Activated CD4-positive, alpha-beta T cell treated with anti-CD3 and anti-CD28 coated beads for 1 hour (primary cell): ENCODE measurements around the gene ZNF10.

ENCODE experiments used
- DNase-seq: peaks from one replicate; pipeline ENCODE4 v3.0.0-alpha.2; 2020

The ZNF10 gene

DNA sequence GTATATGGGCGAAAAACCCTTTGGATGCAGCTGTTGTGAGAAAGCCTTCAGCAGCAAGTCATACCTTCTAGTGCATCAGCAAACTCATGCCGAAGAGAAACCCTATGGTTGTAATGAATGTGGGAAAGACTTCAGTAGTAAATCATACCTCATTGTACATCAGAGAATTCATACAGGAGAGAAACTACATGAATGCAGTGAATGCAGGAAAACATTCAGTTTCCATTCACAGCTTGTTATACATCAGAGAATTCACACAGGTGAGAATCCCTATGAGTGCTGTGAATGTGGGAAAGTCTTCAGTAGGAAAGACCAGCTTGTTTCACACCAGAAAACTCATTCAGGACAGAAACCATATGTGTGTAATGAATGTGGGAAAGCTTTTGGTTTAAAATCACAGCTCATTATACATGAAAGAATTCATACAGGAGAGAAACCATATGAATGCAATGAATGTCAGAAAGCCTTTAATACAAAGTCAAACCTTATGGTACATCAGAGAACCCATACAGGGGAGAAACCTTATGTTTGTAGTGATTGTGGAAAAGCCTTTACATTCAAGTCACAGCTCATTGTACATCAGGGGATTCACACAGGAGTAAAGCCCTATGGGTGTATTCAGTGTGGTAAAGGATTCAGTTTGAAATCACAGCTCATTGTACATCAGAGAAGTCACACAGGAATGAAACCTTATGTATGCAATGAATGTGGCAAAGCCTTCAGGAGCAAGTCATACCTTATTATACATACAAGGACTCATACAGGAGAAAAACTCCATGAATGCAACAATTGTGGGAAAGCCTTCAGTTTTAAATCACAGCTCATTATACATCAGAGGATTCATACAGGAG is 72.3 kb downstream of the ZNF10 start:
- DNase-seq = no peak

DNA sequence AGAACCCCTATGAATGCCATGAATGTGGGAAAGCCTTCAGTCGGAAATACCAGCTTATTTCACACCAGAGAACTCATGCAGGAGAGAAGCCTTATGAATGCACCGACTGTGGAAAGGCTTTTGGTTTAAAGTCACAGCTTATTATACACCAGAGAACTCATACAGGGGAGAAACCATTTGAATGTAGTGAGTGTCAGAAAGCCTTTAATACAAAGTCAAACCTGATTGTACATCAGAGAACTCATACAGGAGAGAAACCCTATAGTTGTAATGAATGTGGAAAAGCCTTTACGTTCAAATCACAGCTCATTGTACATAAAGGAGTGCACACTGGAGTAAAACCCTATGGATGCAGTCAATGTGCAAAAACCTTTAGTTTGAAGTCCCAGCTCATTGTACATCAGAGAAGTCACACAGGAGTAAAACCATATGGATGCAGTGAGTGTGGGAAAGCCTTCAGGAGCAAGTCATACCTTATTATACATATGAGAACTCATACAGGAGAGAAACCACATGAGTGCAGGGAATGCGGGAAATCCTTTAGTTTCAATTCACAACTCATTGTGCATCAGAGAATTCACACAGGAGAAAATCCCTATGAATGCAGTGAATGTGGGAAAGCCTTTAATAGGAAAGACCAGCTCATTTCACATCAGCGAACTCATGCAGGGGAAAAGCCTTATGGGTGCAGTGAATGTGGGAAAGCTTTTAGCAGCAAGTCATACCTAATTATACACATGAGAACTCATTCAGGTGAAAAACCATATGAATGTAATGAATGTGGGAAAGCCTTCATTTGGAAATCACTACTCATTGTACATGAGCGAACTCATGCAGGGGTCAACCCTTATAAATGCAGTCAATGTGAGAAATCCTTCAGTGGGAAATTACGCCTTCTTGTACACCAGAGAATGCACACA is 73.2 kb downstream of the ZNF10 start:
- DNase-seq = no peak

DNA sequence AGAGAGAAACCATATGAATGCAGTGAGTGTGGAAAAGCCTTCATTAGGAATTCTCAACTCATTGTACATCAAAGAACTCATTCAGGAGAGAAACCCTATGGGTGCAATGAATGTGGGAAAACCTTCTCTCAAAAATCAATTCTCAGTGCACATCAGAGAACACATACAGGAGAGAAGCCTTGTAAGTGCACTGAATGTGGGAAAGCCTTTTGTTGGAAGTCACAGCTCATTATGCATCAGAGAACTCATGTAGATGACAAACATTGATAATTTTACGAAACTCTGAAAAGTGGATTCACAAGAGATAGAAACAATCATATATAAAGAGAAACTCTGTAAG is 73.8 kb downstream of the ZNF10 start:
- no peak for DNase-seq

DNA sequence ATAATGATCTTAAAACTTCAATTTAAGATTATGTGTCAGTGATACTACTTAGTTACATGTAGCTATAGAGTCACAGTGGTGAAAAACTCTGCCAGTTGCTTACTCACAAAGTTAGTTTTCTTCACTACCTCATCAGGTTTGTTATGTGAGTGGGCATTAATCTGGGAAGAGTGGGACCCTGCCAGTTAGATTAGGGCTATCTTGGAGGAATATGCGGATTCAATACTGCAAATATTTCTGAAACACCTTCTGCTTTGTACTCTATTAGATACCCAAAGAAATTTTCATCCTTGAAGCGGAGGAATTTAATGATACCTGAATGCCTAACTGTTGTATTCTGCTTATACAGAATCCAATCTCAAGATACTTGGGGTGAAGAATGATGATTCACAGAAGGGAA is 76.0 kb downstream of the ZNF10 start:
- no peak for DNase-seq
